ENCODE measurements around the gene TECPR1. TPM values are rescaled to one million over a fixed set of nuclear protein-coding genes. Genes with fewer than 3 reads are reported as not detected.

The TECPR1 gene
- total and polyA plus RNA-seq, 2 of the 8 experiments (the other 6 are each of a cell fraction or from before 2014, with no cell fraction given) = 1.3 to 11.1 TPM

- H2AFZ ChIP-seq (ENCODE audit: low read length) = no peak overlapping the region
- H2BK5ac ChIP-seq (ENCODE audit: low read depth, low read length) = no peak overlapping the region
- peaks cover 5 to 18% of the 10 kb centered on the region in 2 experiments; a peak in 3 of 4 replicates for H3K79me2 ChIP-seq (ENCODE audit: control insufficient read depth in 1 of 2, insufficient read depth in 2 of 2, low read length in 2 of 2)
- H3K4me3 ChIP-seq (ENCODE audit: extremely low read depth in 1 of 4, insufficient read depth in 2 of 4, low read depth in 3 of 4, low read length in 4 of 4) = no peak overlapping the region
- no peak overlapping the region for H3K14ac ChIP-seq (ENCODE audit: insufficient read length)
- no peak overlapping the region for H4K5ac ChIP-seq (ENCODE audit: insufficient read length, low read depth, low read length)
- no peak overlapping the region for H4K91ac ChIP-seq (replicated peaks; ENCODE audit: insufficient read length, low read length)
- no peak overlapping the region for H4K8ac ChIP-seq (ENCODE audit: extremely low read depth, insufficient read depth, low read length)
- no peak overlapping the region for H2AK5ac ChIP-seq (ENCODE audit: low read depth, low read length)
- FAIRE-seq (no peak), DNase-seq (ENCODE audit: low read depth in 1 of 2, low spot score in 2 of 2) (no peak)
- H3K4me1 ChIP-seq (replicated peaks in 1 of 4; ENCODE audit: control insufficient read depth in 3 of 4, insufficient read depth in 4 of 4, low read length in 3 of 4) = peaks cover 5 to 8% (median 6%) of the 10 kb centered on the region in 4 experiments; a peak in 6 of 7 replicates
- H3K4ac ChIP-seq (replicated peaks; ENCODE audit: insufficient read length, low read depth, low read length) = no peak overlapping the region
- ChIA-PET CTCF (ENCODE audit: partially characterized antibody) (interaction anchor here (1.2 kb wide), 1 partner anchor 12 kb away, joined by 4 read pairs; no protein-coding TSS in a partner anchor), POLR2A (ENCODE audit: partially characterized antibody) (interaction anchor here (1.5 to 2.0 kb wide), 3 partner anchors 9 to 122 kb away, joined by 4 to 8 read pairs (median 7); partner anchors contain the start of gene BAIAP2L1)
- H3K23ac ChIP-seq (ENCODE audit: insufficient read length) = no peak overlapping the region
- no peaks in the 10 kb centered on the region for H3K27me3 ChIP-seq (replicated peaks in 1 of 4; ENCODE audit: control insufficient read depth in 3 of 4, extremely low read depth in 1 of 4, insufficient read depth in 3 of 4, low read length in 3 of 4)
- no peak overlapping the region for H2BK120ac ChIP-seq (replicated peaks; ENCODE audit: low read depth, low read length)
- no peak overlapping the region for H3K9ac ChIP-seq (replicated peaks in 1 of 4; ENCODE audit: extremely low read depth in 1 of 4, low read depth in 3 of 4, low read length in 3 of 4)
- no peak overlapping the region for H2BK15ac ChIP-seq (ENCODE audit: low read length)
- H3K18ac ChIP-seq (ENCODE audit: extremely low read depth, low read length) = no peak overlapping the region
- whole genome bisulfite sequencing, 2 experiments (ENCODE audit: extremely low coverage in 1 of 2, insufficient coverage in 1 of 2, insufficient read length in 1 of 2, insufficient replicate concordance in 2 of 2, low coverage in 1 of 2, low lambda C conversion rate in 2 of 2, missing lambda C conversion rate in 1 of 2) = 91% methylated on average over 4 of the region's 4 CpGs; no CpG with 5 or more reads in 1 of the 2 experiments
- peaks cover 5% of the 10 kb centered on the region; the same call in 1 of the 2 replicates for H3K23me2 ChIP-seq (ENCODE audit: low read depth, low read length)
- H3K56ac ChIP-seq (replicated peaks; ENCODE audit: insufficient read length, low read depth, low read length) = no peak overlapping the region
- no peak overlapping the region for H2BK20ac ChIP-seq (ENCODE audit: low read length)
- no peak overlapping the region for H3K4me2 ChIP-seq (ENCODE audit: insufficient read depth in 1 of 2, low read depth in 2 of 2, low read length in 2 of 2)
- H3K79me1 ChIP-seq (ENCODE audit: low read depth, low read length) = no peaks in the 10 kb centered on the region; the same call in 1 of the 2 replicates
- H4K20me1 ChIP-seq (replicated peaks in 1 of 2; ENCODE audit: control insufficient read depth in 1 of 2, insufficient read depth in 2 of 2, low read length in 2 of 2) = peaks cover 7 to 8% of the 10 kb centered on the region in 2 experiments
- no peak overlapping the region for H3K27ac ChIP-seq (ENCODE audit: low read depth, low read length)
- no peaks in the 10 kb centered on the region for H3K9me3 ChIP-seq (ENCODE audit: insufficient read depth in 2 of 2, low read depth in 1 of 2, low read length in 1 of 2)
- no peaks in the 10 kb centered on the region; a peak in 1 of 8 replicates for H3K36me3 ChIP-seq (ENCODE audit: control insufficient read depth in 2 of 4, insufficient read depth in 4 of 4, low read length in 3 of 4)
- no peak overlapping the region for H2BK12ac ChIP-seq (ENCODE audit: low read depth, low read length)
- TF ChIP-seq SIN3A (conservative IDR thresholded peaks at IDR 0.05 in 1 of 2, IDR thresholded peaks at IDR 0.05 in 1 of 2; ENCODE audit: low read depth in 1 of 2, low read length in 2 of 2) (no peak), NANOG (IDR thresholded peaks at IDR 0.05; ENCODE audit: insufficient read depth, low read depth, low read length, poor library complexity, severe bottlenecking) (no peak), SUZ12 (IDR thresholded peaks at IDR 0.05; ENCODE audit: low read length) (no peak), KDM5A (IDR thresholded peaks at IDR 0.05; ENCODE audit: low read length) (no peak), CREB1 (IDR thresholded peaks at IDR 0.05) (no peak), POLR2AphosphoS5 (IDR thresholded peaks at IDR 0.05; ENCODE audit: low read depth, low read length) (no peak), JUN (IDR thresholded peaks at IDR 0.05; ENCODE audit: low read depth, low read length) (no peak), SP4 (IDR thresholded peaks at IDR 0.05; ENCODE audit: low read length) (no peak), ATF2 (IDR thresholded peaks at IDR 0.05; ENCODE audit: low read length) (no peak), HDAC2 (IDR thresholded peaks at IDR 0.05; ENCODE audit: borderline replicate concordance in 1 of 2, low read depth in 2 of 2, low read length in 2 of 2) (no peak), EZH2 (IDR thresholded peaks at IDR 0.05; ENCODE audit: low read depth, low read length, severe bottlenecking) (no peak), YY1 (IDR thresholded peaks at IDR 0.05; ENCODE audit: low read depth, low read length) (no peak)
These were observed 26.9 kb upstream of the TECPR1 start for GRCh38 chr7:98278936-98279335.
